Fibroblast of skin of abdomen (primary cell): Measurements from ENCODE around the gene DRD4.
A peak's percentile ranks its signal among the peaks of the same experiment; 100 is the strongest.

Source experiments
- DNase-seq: peaks from one replicate; pipeline ENCODE4 v3.0.0-alpha.2; 2013

The DRD4 gene

DNA sequence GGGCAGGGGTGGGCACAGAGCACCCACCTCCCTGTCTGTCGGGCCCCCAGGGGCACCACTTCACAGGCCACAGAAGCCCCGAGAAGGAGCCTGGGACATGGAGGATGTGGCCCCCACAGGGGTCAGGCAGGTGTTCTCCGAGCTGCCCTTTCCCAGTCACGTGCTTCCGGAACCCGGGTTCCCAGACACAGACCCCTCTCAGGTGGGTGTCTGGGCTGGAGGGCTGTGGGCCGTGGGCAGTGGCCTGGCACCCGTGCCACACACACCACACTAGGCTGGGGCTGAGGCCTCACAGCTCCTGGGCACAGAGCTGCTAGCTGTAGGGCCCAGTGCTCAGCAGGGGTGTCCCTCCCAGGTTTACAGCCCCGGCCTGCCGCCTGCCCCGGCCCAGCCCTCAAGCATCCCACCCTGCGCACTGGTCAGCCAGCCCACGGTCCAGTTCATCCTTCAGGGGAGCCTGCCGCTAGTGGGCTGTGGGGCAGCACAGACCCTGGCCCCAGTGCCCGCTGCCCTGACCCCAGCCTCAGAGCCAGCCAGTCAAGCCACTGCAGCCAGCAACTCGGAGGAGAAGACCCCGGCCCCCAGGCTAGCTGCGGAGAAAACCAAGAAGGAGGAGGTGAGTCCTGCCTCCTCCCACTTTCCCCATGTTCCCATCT, 26.8 kb upstream of the DRD4 start:
- no peak for DNase-seq

DNA sequence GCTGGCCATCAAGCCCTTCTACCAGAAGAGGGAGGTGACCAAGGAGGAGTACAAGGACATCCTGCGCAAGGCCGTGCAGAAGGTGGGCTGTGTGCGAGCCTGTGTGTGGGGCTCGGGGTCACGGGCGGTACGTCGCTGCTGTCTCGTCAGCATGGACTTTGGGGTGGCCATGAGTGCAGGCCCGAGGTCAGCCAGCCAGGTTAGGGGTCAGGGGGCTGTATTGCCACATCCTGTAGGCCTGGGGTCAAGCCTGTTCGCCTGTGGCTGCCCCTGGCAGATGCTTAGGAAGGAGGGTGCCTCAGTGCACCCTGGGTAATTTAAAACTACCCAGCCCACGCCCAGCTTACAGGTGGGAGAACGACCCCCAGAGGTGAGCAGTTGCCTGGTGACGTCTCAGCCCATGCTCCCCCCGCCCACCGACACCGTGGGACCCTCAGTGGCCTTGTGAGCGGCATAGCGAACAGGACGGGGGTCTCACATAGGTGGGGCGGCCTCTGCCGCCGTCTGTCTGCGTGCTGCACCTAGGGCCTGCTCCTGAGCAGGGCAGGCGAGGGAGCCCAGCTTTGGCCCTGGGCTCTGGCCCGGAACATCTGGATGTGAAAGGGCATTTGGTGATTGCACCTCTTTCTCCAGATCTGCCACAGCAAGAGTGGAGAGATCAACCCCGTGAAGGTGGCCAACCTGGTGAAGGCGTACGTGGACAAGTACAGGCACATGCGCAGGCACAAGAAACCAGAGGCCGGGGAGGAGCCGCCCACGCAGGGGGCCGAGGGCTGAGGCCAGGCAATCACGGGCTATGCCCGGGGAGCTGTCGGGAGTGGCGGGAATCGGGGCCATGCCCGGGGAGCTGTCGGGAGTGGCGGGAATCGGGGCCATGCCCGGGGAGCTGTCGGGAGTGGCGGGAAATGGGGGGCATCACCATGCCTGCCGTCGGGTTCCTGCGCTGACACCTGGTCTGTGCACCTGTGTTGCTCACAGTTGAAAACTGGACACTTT, 25.8 kb upstream of the DRD4 start:
- no peak for DNase-seq

DNA sequence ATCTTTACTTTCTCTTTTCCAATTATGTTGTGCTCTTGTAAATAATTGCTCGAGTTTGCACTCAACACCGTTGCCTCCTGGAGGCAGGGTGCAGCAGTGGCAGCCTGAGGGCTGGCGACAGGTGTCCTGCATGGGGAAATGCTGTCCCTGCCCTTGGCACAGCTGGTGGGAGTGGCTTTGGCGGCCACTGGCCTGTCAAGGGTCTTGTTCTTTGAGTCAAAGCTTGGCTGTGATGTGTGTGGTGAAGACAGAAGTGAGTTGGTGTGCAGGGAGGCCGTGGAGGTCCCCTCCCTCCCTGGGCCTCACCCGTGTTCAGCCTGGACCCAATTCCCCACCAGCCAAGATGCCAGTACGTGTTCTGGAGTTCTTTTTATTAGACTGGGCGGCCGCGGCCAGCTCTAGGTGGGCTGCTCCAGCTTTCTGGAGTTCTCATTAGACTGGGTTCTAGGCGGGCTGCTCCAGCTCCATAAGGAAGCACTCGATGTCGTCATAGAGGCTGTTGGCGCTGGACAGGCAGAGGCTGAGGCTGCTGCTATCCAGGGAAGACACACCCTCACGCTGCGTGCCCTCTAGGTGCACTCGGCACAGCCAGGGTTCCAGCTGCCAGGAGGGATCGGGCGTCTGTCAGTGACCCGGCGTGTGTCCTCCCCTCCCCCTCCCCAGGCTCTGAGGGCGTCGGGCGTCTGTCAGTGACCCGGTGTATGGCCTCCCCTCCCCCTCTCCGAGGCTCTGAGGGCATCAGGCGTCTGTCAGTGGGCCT, 24.7 kb upstream of the DRD4 start:
- DNase-seq, result no peak

DNA sequence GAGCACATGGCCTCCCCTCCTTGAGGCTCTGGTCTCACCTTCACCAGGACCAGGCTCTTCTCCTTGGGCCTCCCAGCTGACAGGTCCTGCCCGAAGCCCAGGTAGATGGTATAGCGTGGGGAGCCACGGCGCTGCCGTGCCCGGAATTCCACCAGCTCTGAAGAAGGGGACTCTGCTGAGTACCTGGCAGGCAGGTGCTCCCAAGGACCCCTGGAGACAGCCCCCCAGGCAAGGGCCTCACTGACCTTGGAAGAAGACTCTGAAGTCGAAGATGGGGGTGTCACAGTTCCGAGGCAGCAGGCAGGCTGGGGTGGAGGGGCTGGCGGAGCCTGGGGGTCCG, 24.1 kb upstream of the DRD4 start:
- DNase-seq, result no peak

DNA sequence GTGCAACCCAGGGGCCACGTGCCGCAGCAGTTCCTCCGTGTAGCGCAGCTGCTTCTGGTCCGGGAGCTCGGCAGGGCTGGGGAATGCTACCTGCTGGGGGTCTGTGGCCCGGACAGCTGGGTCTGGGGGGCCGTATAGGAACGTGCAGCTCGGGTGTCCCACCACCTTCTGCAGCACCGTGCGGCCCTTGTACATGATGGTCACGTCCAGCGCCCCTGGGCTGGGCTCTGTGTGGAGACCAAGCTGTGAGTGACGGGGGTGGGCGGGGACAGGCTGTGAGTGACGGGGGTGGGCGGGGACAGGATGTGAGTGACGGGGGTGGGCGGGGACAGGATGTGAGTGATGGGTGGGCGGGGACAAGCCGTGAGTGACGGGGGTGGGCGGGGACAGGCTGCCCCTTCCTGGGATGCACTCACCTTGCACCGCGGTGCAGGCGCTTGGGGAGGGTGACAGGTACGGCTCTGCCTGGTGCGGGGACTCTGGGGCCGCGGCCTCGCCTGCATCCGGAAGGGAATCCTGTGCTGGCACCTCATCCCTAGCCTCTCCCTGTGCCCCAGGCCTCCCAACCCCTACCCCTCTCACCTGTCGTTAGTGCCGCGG, 23.6 kb upstream of the DRD4 start:
- peak; percentile 47 for DNase-seq

DNA sequence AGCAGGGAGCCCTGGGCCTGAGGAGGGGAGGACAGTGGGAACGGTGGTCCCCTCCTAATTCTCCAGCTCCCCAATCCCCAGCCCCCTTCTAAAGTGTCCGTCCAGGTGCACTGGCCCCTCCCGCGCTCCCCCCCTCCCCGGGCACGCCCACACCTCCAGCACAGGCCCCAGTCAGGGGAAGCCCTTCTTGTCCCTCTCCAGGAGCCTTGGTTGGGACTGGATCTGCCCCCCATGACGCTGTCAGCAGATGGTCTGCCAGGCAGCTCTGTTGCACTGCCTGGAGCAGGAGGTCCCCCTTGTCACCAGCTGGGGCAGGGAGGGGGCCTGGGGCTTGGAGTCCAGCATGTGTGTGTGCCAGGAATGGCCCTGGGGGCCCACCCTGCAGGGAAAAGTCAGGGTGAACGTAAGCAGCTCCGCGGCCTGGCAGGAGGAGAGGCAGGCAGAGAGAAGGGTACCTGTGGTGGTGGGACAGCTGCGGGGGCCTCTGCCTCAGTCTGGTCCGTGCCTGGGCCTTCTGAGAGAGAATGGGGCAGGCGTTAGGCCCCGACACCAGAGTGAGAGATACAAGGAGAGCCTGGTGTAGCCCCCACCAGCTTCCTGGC, 22.9 kb upstream of the DRD4 start:
- DNase-seq, result no peak

DNA sequence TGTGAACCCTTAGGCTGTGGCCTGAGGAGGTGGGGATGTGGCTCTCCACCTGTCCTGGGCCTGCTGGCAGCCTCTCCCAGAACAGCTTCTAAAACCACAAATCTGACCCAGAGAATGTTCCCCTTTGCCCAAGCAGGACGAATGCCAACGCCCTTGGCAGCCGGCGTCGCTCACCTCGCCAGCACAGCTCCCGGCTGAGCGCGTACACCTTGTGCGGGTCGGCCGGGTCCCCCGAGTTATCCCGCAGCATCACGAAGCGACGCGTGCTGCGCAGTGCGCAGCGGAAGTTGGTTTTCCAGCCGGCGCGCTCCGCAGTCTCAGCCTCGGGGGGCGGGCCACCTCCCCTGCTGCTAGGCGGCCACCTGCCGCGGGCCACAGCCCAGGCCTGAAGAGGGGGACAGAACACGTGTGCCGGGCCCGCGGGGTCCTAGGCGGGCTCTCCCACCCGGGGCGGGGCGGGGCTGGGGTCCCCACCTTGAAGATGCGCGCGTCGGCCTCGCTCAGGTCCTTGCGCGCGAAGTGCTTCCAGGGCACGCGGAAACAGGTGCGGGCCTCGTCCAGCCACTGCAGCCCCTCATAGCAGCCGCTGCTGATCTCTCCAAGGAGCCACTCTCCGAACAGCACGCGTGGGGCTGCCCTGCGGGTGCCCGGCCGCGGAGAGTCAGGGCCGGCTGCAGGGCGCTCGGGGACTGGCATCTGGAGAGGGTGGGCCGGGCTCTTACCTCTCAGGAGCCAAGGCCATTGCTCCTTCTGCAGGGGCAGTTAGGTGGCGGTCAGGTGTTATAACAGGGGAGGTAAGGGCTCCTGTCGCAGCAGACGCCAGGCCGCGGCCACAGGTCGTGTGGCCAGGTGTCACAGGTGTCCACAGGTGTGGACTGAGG, 22.2 kb upstream of the DRD4 start:
- DNase-seq, result no peak

DNA sequence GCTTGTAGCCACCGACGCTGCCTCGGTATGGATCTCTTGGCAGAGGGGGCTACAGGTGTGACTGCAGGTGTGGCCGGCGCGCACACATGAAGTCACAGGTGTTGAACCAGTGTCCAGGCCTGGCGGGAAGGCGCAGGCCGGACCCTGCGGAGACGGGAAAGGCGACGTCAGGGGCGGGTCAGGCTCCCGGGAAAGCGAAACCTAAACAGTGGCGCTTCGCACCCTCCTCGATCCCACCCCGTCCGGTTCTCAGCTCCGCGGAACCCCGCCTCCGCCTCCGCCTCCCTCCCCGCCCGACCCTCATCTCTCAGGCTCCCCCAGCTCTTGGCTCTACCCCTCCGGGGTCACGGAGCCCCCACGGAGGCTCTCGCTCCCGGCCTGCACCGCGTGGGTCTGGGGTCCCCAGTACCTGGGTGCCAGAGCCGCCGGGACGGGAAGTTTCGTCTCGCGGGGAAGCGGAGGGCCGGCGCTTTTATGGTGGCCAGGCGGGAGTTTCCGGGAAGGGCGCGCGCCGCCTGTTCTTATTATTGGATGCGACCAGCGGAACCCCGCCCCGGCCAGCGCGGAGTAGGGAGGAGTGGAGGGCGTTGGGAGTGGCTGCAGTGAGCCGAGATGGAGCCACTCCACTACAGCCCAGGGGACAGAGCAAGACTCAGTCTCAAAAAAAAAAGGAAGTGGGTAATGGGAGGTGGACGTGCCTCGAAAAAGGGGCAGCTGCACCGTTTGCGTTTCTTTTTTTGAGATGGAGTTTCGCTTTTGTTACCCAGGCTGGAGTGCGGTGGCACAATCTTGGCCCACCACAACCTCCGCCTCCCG, 21.4 kb upstream of the DRD4 start, which contains the start of gene IRF7:
Gene IRF7, minus strand, starts transcription at position 447 of the 816 bp plus-strand sequence. CDS start 586 bp downstream, outside the sequence.
- peak; percentile 89 for DNase-seq

DNA sequence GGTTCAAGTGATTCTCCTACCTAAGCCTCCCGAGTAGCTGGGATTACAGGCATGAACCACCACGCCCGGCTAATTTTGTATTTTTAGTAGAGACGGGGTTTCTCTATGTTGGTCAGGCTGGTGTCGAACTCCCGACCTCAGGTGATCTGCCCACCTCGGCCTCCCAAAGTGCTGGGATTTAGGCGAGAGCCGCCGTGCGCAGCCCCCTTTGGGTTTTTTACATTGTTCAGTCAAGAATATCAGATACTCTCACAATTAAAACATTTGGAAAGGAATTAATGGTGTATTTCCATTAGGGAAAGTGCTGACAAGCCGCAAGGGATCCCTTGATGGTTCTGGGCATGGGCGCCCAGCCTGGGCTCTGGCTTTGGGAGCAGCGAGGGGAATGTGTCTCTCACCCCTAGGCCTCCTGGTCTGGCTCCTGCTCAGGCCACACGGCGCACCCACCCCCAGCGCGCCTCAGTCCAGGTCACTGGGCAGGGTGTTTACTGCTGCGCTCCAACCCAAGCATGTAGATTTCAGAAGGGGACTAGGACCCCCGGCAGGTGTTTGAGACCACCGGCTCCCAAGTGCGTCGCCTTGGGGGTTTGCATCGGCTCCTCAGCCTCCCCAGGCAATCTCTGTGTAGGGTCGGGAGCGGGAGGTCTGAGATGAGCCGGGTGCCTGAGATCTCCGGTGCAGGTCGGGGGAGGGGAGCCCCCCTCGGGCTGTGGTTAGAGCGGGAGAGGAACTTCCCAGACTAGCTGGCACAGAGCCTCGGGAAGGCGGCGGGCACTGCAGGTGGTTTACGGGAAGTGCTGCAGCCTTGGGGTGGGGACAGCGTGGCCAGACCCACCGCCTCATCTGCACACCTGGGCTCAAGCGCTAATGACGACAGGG, 20.5 kb upstream of the DRD4 start:
- DNase-seq, result no peak

DNA sequence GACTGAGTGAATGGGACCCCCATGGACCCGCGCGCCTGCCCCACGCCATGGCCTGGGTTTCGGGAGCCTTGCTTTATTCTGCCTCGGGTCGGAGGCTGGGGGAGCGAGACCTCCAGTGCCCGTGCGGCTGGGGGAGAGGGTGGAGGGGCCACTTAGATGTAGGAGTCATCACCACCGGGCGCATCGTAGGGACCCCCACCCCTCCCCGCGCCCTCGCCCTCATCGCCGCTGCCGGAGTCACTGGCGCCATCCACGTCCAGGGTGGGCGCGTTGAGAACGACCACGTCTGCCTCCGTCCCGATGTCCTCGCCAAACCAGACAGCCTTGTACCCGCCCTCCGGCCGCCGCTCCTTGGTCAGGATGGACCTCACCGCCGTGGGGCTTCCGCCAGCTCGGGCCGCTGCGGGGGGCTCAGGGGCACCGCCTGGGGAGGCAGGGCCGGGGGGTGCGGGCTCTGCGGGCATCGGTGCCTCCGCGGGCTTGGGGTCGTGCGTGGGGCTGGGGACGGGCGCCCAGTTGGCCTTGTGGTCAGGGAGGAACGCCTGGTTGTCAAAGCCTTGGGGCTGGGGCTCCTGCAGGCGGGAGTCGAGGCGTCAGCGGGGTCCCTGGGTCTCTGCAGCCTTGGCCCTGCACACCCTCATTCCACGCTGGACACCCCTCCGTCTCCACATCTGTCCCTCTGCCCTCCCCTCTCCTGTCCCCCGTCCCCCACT, 19.7 kb upstream of the DRD4 start:
- no peak for DNase-seq

DNA sequence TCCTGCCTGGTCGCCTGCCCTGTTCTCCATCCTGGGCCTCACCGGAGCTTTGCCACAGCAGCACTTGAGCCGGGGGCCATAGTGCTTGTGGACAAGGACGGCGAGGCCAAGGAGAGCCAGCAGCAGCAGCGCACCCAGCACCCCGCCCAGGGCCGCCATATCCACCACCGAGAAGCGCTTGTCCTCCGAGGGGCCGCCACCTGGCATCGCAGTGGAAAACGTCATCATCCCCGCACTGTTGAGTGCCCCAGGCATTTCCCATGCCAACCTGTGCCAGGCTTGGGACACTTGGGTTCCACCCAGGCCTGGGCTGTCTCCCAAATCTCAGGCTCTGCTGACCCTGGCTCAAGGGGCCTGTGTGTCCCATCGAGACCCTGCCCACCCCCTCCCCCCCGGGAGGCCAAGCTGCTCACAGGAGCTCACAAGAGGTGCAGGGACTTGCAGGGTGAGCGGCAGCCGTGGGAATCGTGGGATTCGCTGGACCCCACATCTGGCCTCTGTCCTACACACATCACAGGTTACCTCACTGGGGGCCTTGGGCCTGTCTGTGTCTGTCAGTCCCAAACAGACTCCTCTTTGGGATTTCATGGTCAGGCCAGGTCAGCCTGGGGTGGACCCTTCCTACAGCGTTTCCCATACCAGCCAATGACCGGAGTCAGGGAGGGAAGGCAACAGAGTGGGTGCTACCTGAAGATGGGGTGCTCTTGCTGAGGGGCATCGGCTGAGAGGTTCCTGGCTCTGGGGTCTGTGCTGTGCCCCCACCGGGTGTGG, 19.0 kb upstream of the DRD4 start:
- DNase-seq, result no peak

DNA sequence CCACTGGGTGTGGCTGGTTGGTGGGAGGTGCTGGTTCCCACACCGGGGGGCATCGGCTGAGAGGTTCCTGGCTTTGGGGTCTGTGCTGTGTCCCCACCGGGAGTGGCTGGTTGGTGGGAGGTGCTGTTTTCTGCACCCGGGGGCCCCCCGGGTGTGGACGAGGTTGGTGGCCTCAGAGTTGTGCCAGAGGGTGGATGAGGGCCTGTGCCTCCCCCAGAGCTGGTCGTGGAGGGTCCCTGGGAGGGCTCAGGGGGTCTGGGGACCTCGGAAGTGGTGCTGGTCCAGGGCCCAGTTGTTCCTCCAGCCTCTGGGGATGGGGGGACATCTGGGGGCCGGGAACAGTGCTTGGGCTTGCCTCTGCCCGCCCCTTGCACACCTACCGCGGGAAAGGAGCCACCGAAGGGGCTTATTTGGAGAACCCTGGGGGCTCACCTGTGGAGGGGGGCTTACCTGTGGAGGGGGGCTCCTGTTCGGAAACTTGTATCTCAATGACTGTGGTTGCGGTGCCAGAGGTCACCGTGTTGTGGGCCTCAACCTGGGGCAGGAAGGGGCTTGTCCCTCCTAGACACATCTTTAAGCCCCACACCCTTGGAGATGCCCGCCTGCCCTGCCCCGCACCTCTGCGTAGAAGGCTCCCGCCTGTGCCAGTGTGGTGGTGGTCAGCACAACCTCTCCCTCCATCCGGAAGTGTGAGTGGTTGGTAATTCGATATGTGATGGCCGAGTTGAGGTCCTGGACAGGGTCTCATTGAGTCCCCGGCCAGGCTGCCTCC, 18.0 kb upstream of the DRD4 start:
- DNase-seq, result no peak

DNA sequence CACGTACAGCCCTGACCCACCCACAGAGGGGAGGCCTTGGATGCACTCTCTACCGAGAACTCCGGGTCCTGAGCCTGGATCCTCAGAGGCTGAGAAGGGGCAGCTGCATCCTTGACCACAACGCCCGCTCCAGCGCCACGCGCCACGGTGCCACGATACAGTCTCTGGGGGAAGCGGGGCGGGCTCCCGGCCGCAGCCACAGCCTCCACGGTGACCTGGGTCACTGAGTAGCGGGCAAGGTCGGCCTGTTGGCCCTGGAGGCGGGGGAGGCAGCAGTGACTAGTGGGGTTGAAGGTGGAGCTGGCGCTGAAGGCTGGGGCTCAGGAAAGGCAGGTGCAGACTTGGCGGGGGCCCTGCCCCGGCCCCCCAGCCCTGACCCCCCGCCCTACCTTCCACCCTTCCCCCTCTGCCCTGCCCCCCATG, 17.4 kb upstream of the DRD4 start:
- no peak for DNase-seq

DNA sequence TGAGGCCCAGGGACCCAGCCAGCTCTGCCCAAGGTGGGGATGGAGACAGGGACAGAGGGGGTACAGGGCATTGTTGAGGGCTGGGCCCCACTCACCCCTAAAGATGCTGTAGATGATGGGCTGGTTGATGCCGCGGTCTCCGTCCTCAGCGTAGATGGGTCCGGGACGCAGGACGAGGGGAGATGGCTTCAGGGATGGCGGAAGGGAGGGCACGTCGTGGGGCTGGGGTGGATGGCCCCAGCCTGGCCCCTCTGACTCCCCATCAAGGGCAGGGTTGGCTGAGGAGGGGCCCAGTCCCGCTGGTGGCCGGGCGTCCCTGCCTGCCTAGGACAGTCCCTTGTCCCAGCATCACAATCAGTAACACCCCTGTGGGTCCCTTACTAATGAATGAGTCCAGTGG, 16.9 kb upstream of the DRD4 start:
- no peak for DNase-seq

DNA sequence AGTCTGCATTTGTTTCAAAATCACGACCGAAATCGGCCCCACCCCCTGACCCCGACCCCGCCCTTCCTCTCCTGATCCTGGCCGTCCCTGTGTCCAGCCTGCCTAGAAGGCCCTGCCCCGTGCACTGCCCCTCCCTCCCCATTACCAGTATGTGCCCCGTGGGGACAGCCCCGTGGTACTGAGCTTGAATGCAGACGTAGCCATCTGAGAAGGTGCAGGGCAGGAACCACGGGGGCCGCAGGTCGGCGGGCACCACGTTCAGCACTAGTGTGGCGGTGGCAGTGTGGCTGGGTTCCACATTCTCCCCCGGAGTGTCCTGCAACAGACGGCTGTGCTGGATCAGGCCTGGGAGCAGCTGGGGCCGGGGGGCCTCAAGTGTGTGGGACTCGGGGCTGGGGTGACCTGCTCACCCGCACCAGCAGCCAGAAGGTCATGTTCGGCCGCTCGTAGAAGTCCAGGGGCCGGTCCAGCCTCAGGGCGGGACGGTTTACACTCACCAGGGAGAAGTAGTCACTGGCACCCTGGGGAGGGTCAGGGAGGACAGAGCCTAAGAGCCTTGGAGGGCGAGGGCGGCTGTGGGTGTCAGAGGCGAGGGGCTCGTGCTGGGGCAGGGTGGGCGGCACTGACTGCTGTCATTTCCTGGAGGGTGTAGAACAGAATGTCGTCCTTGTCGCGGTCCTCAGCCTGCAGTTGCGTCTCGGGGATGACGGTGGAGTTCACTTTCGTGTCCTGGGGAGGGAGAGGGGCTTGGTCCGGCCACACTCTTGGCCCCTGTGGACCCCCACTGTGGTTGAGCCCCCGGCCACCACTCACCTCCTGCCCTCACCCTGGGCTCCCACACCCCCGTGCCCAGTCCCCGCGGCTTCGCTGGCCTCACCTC, 15.9 kb upstream of the DRD4 start:
- DNase-seq, result no peak

DNA sequence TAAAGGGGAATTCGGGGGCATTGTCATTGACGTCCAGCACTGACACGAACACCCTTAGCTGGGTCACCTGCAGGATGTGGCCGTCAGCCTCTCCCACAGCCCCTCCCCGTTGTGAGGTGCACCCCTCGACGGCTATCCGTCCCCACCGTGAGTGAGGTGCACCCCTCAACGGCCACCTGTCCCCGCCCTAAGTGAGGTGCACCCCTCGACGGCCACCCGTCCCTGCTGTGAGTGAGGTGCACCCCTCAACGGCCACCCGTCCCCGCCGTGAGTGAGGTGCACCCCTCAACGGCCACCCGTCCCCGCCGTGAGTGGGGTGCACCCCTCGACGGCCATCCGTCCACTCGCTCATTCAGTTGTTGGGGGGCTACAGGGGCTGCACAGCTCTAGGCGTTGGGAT, 15.2 kb upstream of the DRD4 start:
- DNase-seq, result no peak
